Epithelial cell of esophagus (primary cell): ENCODE data around the gene DENND5B.
A peak's percentile ranks its signal among the peaks of the same experiment; 100 is the strongest.
"Not testable (repeated sequence)": the region's sequence is repeated elsewhere in the genome, so short reads cannot be mapped to it uniquely, and the experiment has no call there.

ENCODE experiments used
- DNase-seq: peaks from one replicate; pipeline ENCODE4 v3.0.0; 2010; ENCODE audit warnings: low read depth
- H3K4me3 ChIP-seq: 2 replicates; pipeline ENCODE4 v1.5.1; 2011; ENCODE audit warnings: mild to moderate bottlenecking, low read length, control low read depth
- TF ChIP-seq, protein P1 (sequence below): IDR thresholded peaks from 2 replicates; pipeline ENCODE4 v1.5.1; 2011; ENCODE audit warnings: low read depth, mild to moderate bottlenecking, low read length, control low read depth, inconsistent platforms; ENCODE audit not compliant: insufficient read depth; ENCODE audit errors: missing control alignments

Gene DENND5B

DNA sequence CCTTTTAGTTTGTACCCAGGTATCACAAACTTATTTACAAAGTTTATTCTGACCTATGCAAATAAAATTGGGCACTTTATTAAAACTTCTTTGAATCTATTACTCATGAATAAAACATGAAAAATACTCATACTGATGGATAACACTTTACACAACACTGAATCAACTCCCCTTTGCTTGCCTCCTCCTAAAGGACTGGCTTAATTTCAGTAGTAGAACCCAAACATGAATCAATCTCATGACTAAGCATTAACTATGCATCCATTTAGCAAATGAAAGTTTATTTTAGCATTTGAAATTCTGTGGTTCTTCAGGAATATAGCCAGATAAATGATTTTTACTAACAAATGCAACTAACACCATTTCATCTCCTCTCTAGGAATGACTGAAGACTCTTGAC lies 32.4 kb downstream of the DENND5B start:
- TF ChIP-seq, protein P1, sequence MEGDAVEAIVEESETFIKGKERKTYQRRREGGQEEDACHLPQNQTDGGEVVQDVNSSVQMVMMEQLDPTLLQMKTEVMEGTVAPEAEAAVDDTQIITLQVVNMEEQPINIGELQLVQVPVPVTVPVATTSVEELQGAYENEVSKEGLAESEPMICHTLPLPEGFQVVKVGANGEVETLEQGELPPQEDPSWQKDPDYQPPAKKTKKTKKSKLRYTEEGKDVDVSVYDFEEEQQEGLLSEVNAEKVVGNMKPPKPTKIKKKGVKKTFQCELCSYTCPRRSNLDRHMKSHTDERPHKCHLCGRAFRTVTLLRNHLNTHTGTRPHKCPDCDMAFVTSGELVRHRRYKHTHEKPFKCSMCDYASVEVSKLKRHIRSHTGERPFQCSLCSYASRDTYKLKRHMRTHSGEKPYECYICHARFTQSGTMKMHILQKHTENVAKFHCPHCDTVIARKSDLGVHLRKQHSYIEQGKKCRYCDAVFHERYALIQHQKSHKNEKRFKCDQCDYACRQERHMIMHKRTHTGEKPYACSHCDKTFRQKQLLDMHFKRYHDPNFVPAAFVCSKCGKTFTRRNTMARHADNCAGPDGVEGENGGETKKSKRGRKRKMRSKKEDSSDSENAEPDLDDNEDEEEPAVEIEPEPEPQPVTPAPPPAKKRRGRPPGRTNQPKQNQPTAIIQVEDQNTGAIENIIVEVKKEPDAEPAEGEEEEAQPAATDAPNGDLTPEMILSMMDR, result no peak
- no peak overlapping the region for H3K4me3 ChIP-seq
- DNase-seq, result peak; percentile 18

DNA sequence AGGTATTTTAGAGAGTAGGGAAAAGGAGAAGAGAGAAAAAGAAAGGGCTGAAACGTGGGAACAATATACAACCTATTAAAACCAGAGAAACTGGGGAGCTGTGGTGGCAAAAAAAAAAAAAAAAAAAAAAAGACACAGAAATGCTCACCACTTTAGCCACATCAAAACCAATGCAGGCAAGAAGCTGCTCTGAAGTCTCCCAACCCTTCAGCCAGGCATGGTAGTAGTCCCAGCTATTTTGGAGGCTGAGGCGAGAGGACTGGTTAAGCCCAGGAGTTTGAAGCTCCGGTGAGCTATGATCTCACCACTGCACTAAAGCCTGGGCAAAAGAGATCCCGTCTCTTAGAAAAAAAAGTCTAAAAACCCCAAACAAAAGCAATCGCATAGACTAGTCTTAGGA lies 33.2 kb downstream of the DENND5B start:
- DNase-seq, result no peak
- TF ChIP-seq, protein P1, result no peak
- no peak overlapping the region for H3K4me3 ChIP-seq

DNA sequence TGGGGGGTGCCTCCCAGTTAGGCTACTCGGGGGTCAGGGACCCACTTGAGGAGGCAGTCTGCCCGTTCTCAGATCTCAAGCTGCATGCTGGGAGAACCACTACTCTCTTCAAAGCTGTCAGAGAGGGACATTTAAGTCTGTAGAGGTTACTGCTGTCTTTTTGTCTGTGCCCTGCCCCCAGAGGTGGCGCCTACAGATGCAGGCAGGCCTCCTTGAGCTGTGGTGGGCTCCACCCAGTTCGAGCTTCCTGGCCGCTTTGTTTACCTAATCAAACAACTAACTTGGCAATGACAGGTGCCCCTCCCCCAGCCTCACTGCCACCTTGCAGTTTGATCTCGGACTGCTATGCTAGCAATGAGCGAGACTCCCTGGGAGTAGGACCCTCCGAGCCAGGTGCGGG lies 35.5 kb downstream of the DENND5B start:
- not testable (repeated sequence) for H3K4me3 ChIP-seq, DNase-seq

DNA sequence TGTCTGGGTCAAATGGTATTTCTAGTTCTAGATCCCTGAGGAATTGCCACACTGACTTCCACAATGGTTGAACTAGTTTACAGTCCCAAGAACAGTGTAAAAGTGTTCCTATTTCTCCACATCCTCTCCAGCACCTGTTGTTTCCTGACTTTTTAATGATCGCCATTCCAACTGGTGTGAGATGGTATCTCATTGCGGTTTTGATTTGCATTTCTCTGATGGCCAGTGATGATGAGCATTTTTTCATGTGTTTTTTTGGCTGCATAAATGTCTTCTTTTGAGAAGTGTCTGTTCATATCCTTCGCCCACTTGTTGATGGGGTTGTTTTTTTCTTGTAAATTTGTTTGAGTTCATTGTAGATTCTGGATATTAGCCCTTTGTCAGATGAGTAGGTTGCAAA lies 40.3 kb downstream of the DENND5B start:
- not testable (repeated sequence) for DNase-seq

DNA sequence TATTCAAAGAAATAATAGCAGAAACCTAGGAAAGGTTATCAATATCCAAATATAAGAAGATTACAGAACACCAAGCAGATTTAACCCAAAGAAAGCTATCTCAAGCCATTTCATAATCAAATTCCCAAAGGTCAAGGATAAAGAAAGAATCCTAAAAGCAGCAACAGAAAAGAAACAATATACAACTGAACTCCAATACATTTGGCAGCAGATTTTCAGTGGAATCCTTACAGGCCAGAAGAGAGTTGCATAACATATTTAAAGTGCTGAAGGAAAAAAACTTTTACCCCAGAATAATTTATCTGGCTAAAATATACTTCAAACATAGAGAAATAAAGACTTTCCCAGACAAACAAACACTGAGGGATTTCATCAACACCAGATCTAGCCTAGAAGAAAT lies 54.3 kb downstream of the DENND5B start:
- TF ChIP-seq, protein P1, result no peak
- no peak overlapping the region for H3K4me3 ChIP-seq
- no peak for DNase-seq

More for the DNA sequence above, 40.3 kb downstream of the DENND5B start:
- H3K4me3 ChIP-seq, result not testable (repeated sequence)

DNA sequence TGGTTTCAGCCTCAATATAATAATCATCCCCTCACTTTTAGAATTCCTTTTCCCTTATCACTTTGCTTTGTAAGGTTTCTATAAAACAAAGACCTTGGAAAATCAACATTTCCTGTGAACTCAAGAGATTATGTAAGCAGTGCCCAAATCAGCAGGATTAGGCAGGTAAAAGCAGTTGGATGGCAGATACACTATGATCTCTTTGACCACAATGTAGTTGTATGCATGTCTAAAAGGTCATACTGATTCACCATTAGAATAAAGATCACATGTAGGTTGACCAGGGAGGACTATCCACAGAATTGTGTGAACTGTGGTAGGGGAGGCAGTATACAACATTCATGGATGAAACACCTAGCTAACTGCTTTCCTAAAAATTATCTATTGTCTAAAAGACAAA lies 57.5 kb downstream of the DENND5B start:
- no peak for DNase-seq
- H3K4me3 ChIP-seq, result no peak overlapping the region
- TF ChIP-seq, protein P1, result no peak

DNA sequence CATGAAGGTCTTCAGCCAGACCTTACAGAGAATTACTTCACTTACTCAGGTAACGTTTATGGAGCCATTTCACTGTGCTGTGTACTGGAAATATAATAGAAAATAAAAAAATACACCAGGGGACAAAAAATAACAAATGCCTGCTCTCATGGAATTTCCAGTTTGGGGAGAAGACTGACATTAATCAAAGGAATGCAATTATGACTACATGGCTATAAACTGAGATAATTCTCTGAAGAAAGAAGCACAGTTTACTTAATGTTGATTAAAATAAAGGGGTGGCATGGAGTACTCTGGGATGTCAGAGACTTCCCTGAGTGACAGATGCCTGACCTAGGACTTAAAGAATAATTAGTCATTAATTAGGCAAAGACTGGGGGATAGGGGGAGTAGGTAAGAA lies 59.0 kb downstream of the DENND5B start:
- H3K4me3 ChIP-seq, result no peak overlapping the region
- no peak for DNase-seq
- TF ChIP-seq, protein P1, result no peak

DNA sequence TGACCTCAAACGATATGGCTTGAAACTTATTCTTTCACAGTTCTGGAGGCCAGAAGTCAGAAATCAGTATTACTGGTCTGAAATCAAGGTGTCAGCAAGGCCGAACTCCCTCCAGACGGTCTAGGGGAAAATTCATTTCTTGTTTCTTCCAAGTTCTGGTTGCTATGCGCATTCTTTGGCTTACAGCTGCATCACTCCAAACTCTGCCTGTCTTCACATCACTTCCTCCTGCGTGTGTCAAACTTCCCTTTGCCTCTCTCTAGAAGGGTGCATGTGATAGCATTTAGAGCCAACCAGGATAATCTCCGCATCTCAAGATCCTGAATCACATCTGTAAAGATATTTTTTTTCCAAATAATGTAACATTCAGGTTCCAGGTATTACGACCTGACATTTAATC lies 62.8 kb downstream of the DENND5B start:
- no peak for DNase-seq
- H3K4me3 ChIP-seq, result no peak overlapping the region
- TF ChIP-seq, protein P1, result no peak
